ENCODE data around the gene NR1I2. TPM values are rescaled to one million over a fixed set of nuclear protein-coding genes. Genes with fewer than 3 reads are reported as not detected.
A peak's percentile ranks its signal among the peaks of the same experiment; 100 is the strongest.

NR1I2 gene
- polyA plus RNA-seq, 2 of the 4 experiments (the other 2 are of a cell fraction), result not detected

DNA sequence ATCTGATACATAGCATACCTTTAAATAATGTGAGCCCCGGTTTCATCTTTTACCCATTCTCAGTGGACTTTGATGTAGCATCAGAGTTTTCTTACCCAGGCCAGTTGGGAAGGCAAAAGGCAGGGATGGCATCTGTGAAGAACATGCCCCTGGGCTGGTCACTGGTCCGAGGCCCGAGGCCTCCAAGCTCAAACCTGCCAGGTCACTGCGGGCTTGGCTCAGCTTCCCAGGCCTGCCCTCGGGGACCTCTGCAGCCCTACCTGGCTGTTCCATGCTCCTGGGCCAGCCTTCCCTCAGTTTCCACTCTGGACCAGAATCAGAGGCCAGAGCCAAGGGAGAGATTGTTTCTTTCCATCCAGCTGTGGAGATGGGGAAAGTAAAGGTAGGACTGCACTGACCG lies 26.9 kb downstream of the NR1I2 start:
- FAIRE-seq, result no peak
- Histone ChIP-seq H3K9me3 (no peaks in the 10 kb centered on the region), H3K4me2 (no peak overlapping the region), H3K4me3 (no peak overlapping the region), H3K4me1 (no peaks in the 10 kb centered on the region), H3K27ac (no peak overlapping the region)
- CTCF ChIA-PET, result interaction anchor here (1.1 to 1.3 kb wide), 2 partner anchors 9 to 16 kb away, joined by 3 read pairs; no protein-coding TSS in a partner anchor
- WGBS (ENCODE audit: missing lambda C conversion rate), result 73% methylated on average over 6 of the region's 6 CpGs
- no peak for ATAC-seq
- DNase-seq (ENCODE audit: low read depth in 1 of 2, low spot score in 1 of 2), result no peak
- no peak for TF ChIP-seq EP300 (IDR thresholded peaks at IDR 0.05)
- no peak for TF ChIP-seq CBX2 (IDR thresholded peaks at IDR 0.05; ENCODE audit: borderline replicate concordance, low read depth)
- no peak for TF ChIP-seq POLR2A (IDR thresholded peaks at IDR 0.05; ENCODE audit: low read length)
- no peak for TF ChIP-seq HOXB13 (CRISPR knock-in tag; IDR thresholded peaks at IDR 0.05; ENCODE audit: low read depth)
- POLR2A ChIA-PET, result interaction anchor here (0.5 kb wide), 1 partner anchor 464 kb away, joined by 3 read pairs; no protein-coding TSS in a partner anchor

GRCh38 chr3:119809249-119810017 lies 27.5 kb downstream of the NR1I2 start:
- H3K27ac ChIP-seq, result no peak overlapping the region
- no peak for ATAC-seq
- 80% methylated on average over 25 of the region's 31 CpGs for WGBS (ENCODE audit: missing lambda C conversion rate)
- H3K4me3 ChIP-seq, result no peak overlapping the region
- no peaks in the 10 kb centered on the region for H3K4me1 ChIP-seq
- TF ChIP-seq RFX5 (IDR thresholded peaks at IDR 0.05), result no peak
- no peak for TF ChIP-seq EHF (CRISPR knock-in tag; IDR thresholded peaks at IDR 0.05)
- TF ChIP-seq KDM5A (IDR thresholded peaks at IDR 0.05), result no peak
- TF ChIP-seq JUN (IDR thresholded peaks at IDR 0.05), result no peak
- TF ChIP-seq NFE2L2 (conservative IDR thresholded peaks at IDR 0.05; ENCODE audit: low read length), result no peak
- TF ChIP-seq HDAC2 (IDR thresholded peaks at IDR 0.05), result no peak
- no peak for TF ChIP-seq FOSL2 (IDR thresholded peaks at IDR 0.05)
- TF ChIP-seq FOSL2 (CRISPR knock-in tag; IDR thresholded peaks at IDR 0.05), result no peak
- TF ChIP-seq EHMT2 (IDR thresholded peaks at IDR 0.05; ENCODE audit: low read depth), result no peak
- no peak for TF ChIP-seq RNF2 (IDR thresholded peaks at IDR 0.05; ENCODE audit: borderline replicate concordance, low read depth)
- no peak overlapping the region for H3K4me2 ChIP-seq
- CTCF ChIA-PET, result interaction anchor here (1.1 to 1.3 kb wide), 2 partner anchors 8 to 17 kb away, joined by 3 read pairs; no protein-coding TSS in a partner anchor
- FAIRE-seq, result no peak
- H3K9me3 ChIP-seq, result no peaks in the 10 kb centered on the region
- DNase-seq (ENCODE audit: low read depth in 1 of 2, low spot score in 1 of 2), result no peak
- POLR2A ChIA-PET, result no interaction called here

GRCh38 chr3:119810018-119810435 lies 28.1 kb downstream of the NR1I2 start:
- TF ChIP-seq FOXS1 (CRISPR knock-in tag; IDR thresholded peaks at IDR 0.05), result no peak
- ChIA-PET CTCF (no interaction called here), POLR2A (no interaction called here)
- Histone ChIP-seq H3K9me3 (no peaks in the 10 kb centered on the region), H3K27ac (no peak overlapping the region), H3K4me1 (no peaks in the 10 kb centered on the region), H3K4me2 (no peak overlapping the region), H3K4me3 (no peak overlapping the region)
- peak; percentile 6 to 39; a peak in 2 of 6 replicates for ATAC-seq
- 75% methylated on average over 32 of the region's 33 CpGs for WGBS (ENCODE audit: missing lambda C conversion rate)
- FAIRE-seq, result no peak
- DNase-seq (ENCODE audit: low read depth in 1 of 2, low spot score in 1 of 2), result no peak

GRCh38 chr3:119812491-119813058 lies 30.7 kb downstream of the NR1I2 start:
- no peak for TF ChIP-seq ZNF302 (CRISPR knock-in tag; IDR thresholded peaks at IDR 0.05)
- TF ChIP-seq GATA3 (IDR thresholded peaks at IDR 0.05; ENCODE audit: borderline replicate concordance), result no peak
- TF ChIP-seq ESRRA (IDR thresholded peaks at IDR 0.05; ENCODE audit: borderline replicate concordance, low read length), result no peak
- no peak overlapping the region for H3K4me2 ChIP-seq
- H3K9me3 ChIP-seq, result no peaks in the 10 kb centered on the region
- H3K4me1 ChIP-seq, result no peaks in the 10 kb centered on the region
- POLR2A ChIA-PET, result no interaction called here
- DNase-seq (ENCODE audit: low read depth in 1 of 2, low spot score in 1 of 2) (no peak), ATAC-seq (no peak), FAIRE-seq (no peak)
- no peak overlapping the region for H3K4me3 ChIP-seq
- WGBS (ENCODE audit: missing lambda C conversion rate), result 61% methylated on average over 2 of the region's 8 CpGs
- CTCF ChIA-PET, result interaction anchor here (0.6 to 1.2 kb wide), 2 partner anchors 19 to 23 kb away, joined by 3 to 4 read pairs; no protein-coding TSS in a partner anchor
- H3K27ac ChIP-seq, result no peak overlapping the region

DNA sequence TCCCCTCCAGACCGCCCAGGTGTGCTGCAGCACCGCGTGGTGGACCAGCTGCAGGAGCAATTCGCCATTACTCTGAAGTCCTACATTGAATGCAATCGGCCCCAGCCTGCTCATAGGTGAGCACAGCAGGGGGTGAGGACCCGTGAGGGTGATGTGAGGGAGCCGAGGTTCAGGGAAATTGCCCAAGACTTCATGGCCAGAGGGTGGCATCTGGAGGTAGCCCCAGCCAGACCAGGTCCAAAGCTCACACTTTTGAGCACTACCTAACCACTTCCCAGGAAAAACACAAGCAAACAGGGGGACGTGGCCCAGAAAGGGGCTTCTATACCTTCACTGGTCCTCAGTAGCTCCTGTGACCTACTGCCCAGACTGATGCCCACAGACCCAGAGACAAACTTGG lies 33.8 kb downstream of the NR1I2 start:
- POLR2A ChIA-PET, result no interaction called here
- Histone ChIP-seq H3K27ac (no peak overlapping the region), H3K9me3 (no peaks in the 10 kb centered on the region), H3K4me3 (no peak overlapping the region), H3K4me1 (no peaks in the 10 kb centered on the region), H3K4me2 (no peak overlapping the region)
- DNase-seq (ENCODE audit: low read depth in 1 of 2, low spot score in 1 of 2) (no peak), FAIRE-seq (no peak), ATAC-seq (no peak)
- CTCF ChIA-PET, result interaction anchor here (1.3 kb wide), 1 partner anchor 15 kb away, joined by 3 read pairs; no protein-coding TSS in a partner anchor
- WGBS (ENCODE audit: missing lambda C conversion rate), result 61% methylated on average over 8 of the region's 8 CpGs
- TF ChIP-seq, protein P1, sequence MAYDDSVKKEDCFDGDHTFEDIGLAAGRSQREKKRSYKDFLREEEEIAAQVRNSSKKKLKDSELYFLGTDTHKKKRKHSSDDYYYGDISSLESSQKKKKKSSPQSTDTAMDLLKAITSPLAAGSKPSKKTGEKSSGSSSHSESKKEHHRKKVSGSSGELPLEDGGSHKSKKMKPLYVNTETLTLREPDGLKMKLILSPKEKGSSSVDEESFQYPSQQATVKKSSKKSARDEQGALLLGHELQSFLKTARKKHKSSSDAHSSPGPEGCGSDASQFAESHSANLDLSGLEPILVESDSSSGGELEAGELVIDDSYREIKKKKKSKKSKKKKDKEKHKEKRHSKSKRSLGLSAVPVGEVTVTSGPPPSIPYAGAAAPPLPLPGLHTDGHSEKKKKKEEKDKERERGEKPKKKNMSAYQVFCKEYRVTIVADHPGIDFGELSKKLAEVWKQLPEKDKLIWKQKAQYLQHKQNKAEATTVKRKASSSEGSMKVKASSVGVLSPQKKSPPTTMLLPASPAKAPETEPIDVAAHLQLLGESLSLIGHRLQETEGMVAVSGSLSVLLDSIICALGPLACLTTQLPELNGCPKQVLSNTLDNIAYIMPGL (CRISPR knock-in tag; IDR thresholded peaks at IDR 0.05; ENCODE audit: borderline replicate concordance), result no peak
- TF ChIP-seq KDM5A (IDR thresholded peaks at IDR 0.05) (no peak), MAZ (IDR thresholded peaks at IDR 0.05; ENCODE audit: borderline replicate concordance, low read depth, low read length) (no peak), HEYL (CRISPR knock-in tag; IDR thresholded peaks at IDR 0.05) (no peak), EHMT2 (IDR thresholded peaks at IDR 0.05; ENCODE audit: low read depth) (no peak), TFCP2L1 (CRISPR knock-in tag; IDR thresholded peaks at IDR 0.05) (no peak), NPAS2 (CRISPR knock-in tag; IDR thresholded peaks at IDR 0.05; ENCODE audit: borderline replicate concordance) (no peak), RFX5 (IDR thresholded peaks at IDR 0.05) (no peak), MAFK (IDR thresholded peaks at IDR 0.05; ENCODE audit: partially characterized antibody) (no peak), SMC3 (IDR thresholded peaks at IDR 0.05) (no peak), EP300 (IDR thresholded peaks at IDR 0.05) (no peak)
- TF ChIP-seq, protein P2, sequence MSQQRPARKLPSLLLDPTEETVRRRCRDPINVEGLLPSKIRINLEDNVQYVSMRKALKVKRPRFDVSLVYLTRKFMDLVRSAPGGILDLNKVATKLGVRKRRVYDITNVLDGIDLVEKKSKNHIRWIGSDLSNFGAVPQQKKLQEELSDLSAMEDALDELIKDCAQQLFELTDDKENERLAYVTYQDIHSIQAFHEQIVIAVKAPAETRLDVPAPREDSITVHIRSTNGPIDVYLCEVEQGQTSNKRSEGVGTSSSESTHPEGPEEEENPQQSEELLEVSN (IDR thresholded peaks at IDR 0.05; ENCODE audit: borderline replicate concordance, low read depth), result no peak

Data from A549 (cell line).